Measurements from ENCODE around the gene NACC1. TPM values are rescaled to one million over a fixed set of nuclear protein-coding genes. Genes with fewer than 3 reads are reported as not detected.

Gene NACC1
- total and polyA plus RNA-seq, 2 of the 13 experiments (the other 11 are each of a cell fraction or from before 2014, with no cell fraction given), result 31.8 to 42.3 TPM

DNA sequence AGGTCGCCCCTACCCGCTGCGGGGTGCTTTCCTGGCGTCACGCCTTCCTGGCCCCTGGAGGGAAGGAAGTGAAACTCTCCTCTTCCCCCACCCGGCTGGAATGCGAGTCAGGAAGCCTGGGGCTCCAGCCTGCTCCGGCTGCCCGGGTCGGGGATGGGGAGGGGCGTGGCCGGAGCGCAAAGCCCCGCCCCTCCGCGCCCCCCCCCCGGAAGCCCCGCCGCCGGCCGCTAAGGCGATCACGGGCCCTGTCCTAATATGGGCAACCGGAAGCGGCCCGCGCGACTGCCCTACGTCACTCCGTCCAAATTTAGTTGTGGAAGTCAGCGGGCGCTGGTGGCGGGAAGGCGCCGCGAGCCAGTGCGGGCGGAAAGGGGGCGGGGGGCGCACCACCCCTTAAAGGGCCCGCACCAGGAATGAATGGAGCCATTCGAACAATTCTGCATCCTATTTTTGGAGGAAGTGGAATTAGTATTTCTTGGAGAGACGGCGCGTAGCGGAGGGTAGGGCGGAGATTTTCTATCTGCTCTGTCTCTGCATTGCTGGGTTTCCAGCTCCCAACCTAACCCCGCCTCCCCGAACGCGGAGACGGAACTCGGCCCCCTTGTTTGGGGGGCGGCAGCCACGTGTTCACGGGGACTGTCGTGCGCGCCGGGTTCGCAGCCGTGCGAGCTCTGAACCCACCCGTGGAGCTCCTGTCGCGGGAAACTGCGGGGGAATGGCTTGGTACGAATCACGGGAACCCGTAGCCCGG lies 33.7 kb downstream of the NACC1 start (continued):
- TF ChIP-seq, protein P1, sequence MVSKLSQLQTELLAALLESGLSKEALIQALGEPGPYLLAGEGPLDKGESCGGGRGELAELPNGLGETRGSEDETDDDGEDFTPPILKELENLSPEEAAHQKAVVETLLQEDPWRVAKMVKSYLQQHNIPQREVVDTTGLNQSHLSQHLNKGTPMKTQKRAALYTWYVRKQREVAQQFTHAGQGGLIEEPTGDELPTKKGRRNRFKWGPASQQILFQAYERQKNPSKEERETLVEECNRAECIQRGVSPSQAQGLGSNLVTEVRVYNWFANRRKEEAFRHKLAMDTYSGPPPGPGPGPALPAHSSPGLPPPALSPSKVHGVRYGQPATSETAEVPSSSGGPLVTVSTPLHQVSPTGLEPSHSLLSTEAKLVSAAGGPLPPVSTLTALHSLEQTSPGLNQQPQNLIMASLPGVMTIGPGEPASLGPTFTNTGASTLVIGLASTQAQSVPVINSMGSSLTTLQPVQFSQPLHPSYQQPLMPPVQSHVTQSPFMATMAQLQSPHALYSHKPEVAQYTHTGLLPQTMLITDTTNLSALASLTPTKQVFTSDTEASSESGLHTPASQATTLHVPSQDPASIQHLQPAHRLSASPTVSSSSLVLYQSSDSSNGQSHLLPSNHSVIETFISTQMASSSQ (IDR thresholded peaks at IDR 0.05; ENCODE audit: low read depth), result no peak; the same call in 1 of the 2 replicates
- TF ChIP-seq, protein P1 (CRISPR knock-in tag; IDR thresholded peaks at IDR 0.05; ENCODE audit: borderline replicate concordance), result 0 out of 2 replicates have a peak, but pooled peaks have one; percentile 64
- TF ChIP-seq SOX13 (IDR thresholded peaks at IDR 0.05) (no peak), SOX13 (CRISPR knock-in tag; conservative IDR thresholded peaks at IDR 0.05 in 1 of 2, IDR thresholded peaks at IDR 0.05 in 1 of 2) (peak in 1 of 2 experiments; percentile 41; a peak in 1 of 4 replicates), ZNF713 (CRISPR knock-in tag; IDR thresholded peaks at IDR 0.05) (no peak), ELF3 (CRISPR knock-in tag; IDR thresholded peaks at IDR 0.05) (peak; percentile 68), NR2F1 (CRISPR knock-in tag; IDR thresholded peaks at IDR 0.05) (no peak), NCOR1 (IDR thresholded peaks at IDR 0.05; ENCODE audit: borderline replicate concordance, low read length) (no peak), CBX5 (CRISPR knock-in tag; IDR thresholded peaks at IDR 0.05; ENCODE audit: borderline replicate concordance) (0 out of 2 replicates have a peak, but pooled peaks have one; percentile 12), ZIK1 (CRISPR knock-in tag; IDR thresholded peaks at IDR 0.05; ENCODE audit: borderline replicate concordance, low read depth) (peak; percentile 58; the same call in 1 of the 2 replicates)
- TF ChIP-seq, protein P2, sequence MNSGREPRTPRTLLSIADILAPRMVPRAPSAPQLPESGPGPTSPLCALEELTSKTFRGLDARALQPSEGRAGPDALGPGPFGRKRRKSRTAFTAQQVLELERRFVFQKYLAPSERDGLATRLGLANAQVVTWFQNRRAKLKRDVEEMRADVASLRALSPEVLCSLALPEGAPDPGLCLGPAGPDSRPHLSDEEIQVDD (CRISPR knock-in tag; IDR thresholded peaks at IDR 0.05; ENCODE audit: borderline replicate concordance), result peak; percentile 75; the same call in 1 of the 2 replicates
- TF ChIP-seq, protein P3, sequence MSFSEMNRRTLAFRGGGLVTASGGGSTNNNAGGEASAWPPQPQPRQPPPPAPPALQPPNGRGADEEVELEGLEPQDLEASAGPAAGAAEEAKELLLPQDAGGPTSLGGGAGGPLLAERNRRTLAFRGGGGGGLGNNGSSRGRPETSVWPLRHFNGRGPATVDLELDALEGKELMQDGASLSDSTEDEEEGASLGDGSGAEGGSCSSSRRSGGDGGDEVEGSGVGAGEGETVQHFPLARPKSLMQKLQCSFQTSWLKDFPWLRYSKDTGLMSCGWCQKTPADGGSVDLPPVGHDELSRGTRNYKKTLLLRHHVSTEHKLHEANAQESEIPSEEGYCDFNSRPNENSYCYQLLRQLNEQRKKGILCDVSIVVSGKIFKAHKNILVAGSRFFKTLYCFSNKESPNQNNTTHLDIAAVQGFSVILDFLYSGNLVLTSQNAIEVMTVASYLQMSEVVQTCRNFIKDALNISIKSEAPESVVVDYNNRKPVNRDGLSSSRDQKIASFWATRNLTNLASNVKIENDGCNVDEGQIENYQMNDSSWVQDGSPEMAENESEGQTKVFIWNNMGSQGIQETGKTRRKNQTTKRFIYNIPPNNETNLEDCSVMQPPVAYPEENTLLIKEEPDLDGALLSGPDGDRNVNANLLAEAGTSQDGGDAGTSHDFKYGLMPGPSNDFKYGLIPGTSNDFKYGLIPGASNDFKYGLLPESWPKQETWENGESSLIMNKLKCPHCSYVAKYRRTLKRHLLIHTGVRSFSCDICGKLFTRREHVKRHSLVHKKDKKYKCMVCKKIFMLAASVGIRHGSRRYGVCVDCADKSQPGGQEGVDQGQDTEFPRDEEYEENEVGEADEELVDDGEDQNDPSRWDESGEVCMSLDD (CRISPR knock-in tag; IDR thresholded peaks at IDR 0.05; ENCODE audit: borderline replicate concordance), result peak; percentile 93; the same call in 1 of the 2 replicates
- TF ChIP-seq, protein P4, sequence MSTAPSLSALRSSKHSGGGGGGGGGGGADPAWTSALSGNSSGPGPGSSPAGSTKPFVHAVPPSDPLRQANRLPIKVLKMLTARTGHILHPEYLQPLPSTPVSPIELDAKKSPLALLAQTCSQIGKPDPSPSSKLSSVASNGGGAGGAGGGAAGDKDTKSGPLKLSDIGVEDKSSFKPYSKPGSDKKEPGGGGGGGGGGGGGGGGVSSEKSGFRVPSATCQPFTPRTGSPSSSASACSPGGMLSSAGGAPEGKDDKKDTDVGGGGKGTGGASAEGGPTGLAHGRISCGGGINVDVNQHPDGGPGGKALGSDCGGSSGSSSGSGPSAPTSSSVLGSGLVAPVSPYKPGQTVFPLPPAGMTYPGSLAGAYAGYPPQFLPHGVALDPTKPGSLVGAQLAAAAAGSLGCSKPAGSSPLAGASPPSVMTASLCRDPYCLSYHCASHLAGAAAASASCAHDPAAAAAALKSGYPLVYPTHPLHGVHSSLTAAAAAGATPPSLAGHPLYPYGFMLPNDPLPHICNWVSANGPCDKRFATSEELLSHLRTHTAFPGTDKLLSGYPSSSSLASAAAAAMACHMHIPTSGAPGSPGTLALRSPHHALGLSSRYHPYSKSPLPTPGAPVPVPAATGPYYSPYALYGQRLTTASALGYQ (CRISPR knock-in tag; IDR thresholded peaks at IDR 0.05), result peak; percentile 54; the same call in 1 of the 2 replicates
- TF ChIP-seq, protein P5, sequence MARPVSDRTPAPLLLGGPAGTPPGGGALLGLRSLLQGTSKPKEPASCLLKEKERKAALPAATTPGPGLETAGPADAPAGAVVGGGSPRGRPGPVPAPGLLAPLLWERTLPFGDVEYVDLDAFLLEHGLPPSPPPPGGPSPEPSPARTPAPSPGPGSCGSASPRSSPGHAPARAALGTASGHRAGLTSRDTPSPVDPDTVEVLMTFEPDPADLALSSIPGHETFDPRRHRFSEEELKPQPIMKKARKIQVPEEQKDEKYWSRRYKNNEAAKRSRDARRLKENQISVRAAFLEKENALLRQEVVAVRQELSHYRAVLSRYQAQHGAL (CRISPR knock-in tag; IDR thresholded peaks at IDR 0.05; ENCODE audit: not compliant biosample characterization), result peak; percentile 53

All from HepG2 (cell line).